GM19397 (cell line): Measurements from ENCODE around the gene HELT.
A peak's percentile ranks its signal among the peaks of the same experiment; 100 is the strongest.

ENCODE experiments used
- ATAC-seq: cut with Tn5 transposase; IDR thresholded peaks from one replicate; pipeline ENCODE4 v1.9.1; 2021; ENCODE audit warnings: mild to moderate bottlenecking, moderate library complexity; ENCODE audit not compliant: unreplicated experiment

Gene HELT

DNA sequence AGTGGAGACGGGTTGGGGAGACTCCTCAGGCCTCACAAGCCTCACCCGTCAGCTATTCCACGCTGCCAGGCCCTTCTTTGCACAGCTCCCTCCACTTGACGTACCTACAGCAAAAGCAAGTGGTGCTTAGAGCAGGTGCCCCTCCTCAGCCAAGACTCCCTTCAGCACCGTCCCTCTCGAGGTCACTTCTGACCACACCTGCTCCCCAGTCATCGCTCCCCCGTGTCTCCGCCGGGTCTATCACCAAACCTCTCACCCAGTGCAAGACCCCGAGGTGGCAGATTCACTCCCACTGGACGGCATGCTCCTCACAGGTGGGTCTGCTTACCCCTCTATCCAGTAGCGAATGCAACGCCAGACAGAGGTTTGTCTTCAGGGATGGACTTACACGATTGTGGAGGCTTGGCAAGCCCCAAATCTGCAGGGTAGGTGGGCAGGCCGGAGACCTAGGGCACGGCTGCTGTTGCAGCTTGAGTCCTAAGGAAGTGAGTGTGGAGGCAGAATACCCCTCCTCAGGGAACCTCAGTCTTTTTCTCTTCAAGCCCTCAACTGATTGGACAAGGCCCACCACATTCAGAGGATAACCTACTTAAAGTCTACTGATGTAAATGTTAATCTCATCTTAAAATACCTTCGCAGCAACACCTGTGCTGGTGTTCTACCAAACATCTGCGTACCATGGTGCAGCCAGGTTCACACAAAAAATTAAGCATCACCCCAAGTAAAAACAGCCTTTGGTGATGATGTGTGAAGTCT is 14.5 kb upstream of the HELT start:
- no peak for ATAC-seq

- ATAC-seq = peak; percentile 43
Observed at GRCh38 chr4:185004562-185005218, 13.6 kb upstream of the HELT start.

GRCh38 chr4:185005219-185005819 is 13.0 kb upstream of the HELT start:
- ATAC-seq = peak; percentile 81

GRCh38 chr4:185011408-185011807 is 6.9 kb upstream of the HELT start:
- no peak for ATAC-seq

DNA sequence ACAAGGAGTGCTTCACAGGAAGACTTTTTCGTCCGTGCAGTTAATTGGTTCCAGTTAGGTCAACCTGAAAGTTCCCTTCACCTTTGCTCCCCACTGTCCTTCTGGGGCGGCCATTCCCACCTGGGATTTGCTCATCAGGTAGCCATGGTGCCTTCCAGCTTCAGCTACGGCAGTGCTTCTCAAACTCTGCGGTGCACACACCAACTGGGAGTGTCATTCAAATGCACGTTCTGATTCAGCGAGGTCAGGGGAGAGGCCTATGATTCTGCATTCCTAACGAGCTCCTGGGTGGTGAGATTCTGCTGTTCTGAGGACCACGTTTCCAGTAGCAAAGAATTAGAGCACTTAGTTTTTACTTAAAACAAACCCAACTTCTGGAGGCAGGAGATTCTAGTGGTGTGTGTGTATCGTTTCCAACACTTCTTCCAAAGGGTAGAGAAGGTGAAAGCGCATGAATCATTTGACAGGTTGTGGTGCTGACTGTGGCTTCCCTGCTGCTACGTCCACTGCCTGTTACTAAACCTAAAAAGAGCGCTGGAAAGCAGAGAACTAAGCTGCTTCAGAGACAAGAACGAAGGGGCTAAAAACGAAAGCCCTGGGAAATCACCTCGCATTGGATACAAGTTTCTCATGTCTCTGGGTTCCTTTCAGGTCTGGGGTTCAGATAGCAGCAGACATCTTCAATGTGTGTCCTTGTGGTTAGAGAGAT is 4.7 kb upstream of the HELT start:
- no peak for ATAC-seq

DNA sequence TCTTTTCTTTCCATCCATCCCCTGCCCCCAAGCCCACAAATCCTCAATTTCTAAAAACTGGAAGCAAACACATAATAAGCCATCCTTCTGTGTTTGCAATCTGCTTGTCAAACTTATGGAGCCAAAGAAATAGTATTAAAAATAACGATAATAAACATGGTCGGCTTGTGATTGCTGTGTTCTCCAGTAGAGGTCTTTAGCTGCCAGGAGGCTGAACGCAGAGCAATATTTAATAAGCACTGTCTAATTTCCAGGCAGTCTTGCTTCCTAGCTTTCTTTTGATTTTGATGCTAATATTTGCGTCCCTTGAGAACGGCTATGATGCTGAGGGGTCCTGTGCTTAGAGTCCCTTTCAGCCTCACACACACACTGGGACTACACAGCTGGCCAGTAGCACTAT is 3.2 kb upstream of the HELT start:
- ATAC-seq = no peak

- no peak for ATAC-seq
Observed at GRCh38 chr4:185016101-185016940, 2.0 kb upstream of the HELT start.

DNA sequence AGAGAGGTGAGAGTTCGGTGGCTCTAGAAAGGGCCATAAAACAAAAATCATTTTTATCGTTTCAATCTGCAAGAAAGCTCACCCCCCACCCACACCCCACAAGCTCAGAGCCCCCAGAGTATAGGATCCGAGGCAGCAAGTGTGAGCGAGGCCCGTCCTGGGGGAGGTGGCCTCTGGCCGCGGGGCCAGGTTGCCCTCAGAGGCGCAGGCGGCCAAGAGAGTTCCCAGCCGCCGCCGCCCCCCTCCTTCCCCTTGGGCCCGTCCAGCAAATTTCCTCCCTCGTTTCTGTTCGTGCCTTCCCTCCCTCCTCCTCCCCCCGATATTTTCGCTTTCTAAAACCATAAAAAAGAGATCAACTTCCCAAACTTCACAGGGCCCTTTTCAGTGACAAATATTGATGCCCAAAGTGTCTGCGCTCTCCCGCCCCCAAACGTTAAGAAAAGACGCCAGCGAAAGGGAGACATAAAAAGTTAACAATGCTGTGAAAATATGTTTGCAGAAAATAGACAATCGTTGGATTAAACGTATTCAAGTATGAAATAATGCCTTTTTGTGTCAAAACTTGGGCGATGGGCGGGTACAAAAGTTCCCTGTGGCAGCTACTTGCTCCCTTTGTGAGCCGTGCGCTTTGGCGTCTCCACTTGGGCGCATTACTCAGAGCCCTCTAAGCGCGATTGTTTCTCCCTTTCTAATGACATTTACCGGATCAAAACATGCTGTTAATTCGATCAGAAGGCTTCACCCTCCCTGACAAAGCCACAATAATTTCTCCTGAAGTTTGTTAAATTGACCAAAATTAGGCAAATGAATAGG is 1.1 kb upstream of the HELT start:
- no peak for ATAC-seq

- ATAC-seq = no peak
Observed at GRCh38 chr4:185018834-185019455, 655 bp downstream of the HELT start.

GRCh38 chr4:185019456-185020292 is 1.4 kb downstream of the HELT start:
- no peak for ATAC-seq

DNA sequence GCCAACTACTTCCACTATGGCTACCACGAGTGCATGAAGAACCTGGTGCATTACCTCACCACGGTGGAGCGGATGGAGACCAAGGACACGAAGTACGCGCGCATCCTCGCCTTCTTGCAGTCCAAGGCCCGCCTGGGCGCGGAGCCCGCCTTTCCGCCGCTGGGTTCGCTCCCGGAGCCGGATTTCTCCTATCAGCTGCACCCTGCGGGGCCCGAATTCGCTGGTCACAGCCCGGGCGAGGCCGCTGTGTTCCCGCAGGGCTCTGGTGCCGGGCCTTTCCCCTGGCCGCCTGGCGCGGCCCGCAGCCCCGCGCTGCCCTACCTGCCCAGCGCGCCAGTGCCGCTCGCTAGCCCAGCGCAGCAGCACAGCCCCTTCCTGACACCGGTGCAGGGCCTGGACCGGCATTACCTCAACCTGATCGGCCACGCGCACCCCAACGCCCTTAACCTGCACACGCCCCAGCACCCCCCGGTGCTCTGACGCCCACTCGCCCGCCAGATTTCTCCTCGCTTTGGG is 2.1 kb downstream of the HELT start:
- no peak for ATAC-seq

DNA sequence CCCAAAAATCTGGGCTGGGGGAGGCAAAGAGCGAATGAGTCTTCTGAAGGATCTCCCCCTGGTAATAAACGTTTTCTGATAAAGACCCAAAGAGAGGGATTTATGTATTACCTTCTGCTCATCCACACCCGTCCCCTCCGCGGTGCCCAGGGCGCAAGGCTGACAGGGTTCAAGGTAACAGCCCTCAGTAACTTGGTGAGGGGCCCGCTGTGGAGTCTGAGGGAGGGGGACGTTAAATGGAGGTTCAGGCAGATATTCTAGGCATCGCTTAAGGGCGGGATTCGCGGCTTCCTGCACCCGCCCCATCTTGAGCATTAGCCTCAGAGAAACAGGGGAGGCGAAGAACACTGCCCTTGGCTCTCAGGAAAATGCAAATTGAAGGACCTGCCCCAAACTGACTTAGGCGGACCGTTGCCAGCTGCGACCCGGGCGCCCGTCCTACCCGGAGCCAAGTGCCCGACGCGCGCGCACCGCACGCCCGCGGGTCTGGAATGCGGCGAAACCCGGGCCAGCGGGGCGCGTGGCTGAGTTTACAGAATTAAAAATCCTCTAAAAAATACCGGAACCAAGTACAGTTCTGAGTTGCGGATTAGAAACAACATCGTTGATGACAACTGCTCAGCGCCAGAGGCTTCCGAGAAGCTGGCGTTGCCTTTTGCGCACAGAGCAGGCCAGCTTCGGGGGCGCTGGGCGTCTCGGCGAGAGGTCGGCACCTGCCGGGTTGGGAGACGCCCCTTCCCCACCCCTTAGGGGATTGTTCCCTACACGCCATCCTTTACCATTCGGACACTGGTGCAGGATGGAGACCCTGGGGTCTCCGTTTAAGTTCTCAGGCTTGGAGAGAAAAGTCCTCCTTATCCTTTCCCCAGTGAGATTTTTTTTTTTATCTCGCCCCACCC is 2.8 kb downstream of the HELT start:
- ATAC-seq = no peak

DNA sequence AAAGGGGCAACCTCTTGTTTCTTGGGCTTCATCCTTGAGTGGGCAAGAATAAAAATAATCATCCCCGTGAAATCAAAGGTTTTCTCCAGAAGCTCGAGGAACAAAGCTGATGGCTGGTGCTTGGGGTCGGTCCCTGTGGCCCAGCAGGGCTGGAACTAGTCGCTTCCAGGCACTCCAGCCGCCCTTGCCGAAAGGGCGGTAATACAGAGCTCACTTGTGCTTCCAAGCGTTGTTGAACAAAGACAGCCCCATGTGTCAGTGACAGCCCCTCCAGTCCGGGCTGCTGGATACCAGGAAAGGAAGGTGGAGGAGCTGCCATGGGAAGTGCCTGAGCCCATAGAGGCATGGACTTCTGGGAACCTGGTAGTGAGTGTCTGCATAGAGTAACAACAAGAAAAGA is 5.2 kb downstream of the HELT start:
- ATAC-seq = no peak

DNA sequence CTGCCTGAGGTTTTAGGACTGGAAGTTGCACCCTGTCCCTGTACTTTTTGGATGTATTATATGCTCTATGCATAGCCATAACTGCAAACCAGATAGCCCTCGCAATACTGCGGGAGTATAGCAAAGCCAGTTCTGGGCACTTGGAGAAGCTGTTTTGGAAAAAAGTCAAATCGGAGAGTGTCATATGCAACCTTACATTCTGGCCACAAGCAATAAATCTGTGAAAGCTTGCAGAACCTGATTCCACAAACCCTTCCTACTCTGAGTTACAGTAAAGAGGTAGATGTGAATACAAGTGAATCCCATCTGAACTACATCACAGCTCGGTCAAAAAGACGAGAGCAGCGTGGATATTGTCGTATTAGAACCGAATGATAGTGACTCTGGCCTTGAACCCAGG is 10.3 kb downstream of the HELT start:
- ATAC-seq = no peak

DNA sequence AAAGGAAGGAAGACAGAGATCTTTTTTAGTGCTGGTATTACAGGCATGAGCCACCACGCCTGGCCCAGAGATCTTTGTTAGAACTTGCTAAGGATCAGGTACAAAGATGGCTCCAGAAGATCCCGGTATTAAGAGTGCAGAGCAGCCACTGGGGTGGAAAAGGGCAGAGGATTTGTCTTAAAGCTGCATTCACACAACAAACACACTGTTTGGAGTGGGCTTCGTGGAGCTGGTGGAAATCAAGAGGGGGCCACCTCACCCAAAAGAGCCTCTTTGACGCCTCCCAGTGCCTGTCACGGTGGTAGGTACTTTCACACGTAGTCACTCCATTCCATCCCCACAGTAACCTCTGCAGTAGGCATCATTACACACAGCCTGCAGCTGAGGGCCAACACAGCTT is 13.3 kb downstream of the HELT start:
- ATAC-seq = no peak

- ATAC-seq = no peak
Observed at GRCh38 chr4:185033072-185033471, 14.8 kb downstream of the HELT start.

GRCh38 chr4:185033950-185034349 is 15.7 kb downstream of the HELT start:
- ATAC-seq = no peak
